ENCODE measurements around the gene PACS2. TPM values are rescaled to one million over a fixed set of nuclear protein-coding genes. Genes with fewer than 3 reads are reported as not detected.

PACS2 gene
- total and polyA plus RNA-seq, 2 of the 8 experiments (the other 6 are each of a cell fraction or from before 2014, with no cell fraction given), result 38.0 to 62.8 TPM

DNA sequence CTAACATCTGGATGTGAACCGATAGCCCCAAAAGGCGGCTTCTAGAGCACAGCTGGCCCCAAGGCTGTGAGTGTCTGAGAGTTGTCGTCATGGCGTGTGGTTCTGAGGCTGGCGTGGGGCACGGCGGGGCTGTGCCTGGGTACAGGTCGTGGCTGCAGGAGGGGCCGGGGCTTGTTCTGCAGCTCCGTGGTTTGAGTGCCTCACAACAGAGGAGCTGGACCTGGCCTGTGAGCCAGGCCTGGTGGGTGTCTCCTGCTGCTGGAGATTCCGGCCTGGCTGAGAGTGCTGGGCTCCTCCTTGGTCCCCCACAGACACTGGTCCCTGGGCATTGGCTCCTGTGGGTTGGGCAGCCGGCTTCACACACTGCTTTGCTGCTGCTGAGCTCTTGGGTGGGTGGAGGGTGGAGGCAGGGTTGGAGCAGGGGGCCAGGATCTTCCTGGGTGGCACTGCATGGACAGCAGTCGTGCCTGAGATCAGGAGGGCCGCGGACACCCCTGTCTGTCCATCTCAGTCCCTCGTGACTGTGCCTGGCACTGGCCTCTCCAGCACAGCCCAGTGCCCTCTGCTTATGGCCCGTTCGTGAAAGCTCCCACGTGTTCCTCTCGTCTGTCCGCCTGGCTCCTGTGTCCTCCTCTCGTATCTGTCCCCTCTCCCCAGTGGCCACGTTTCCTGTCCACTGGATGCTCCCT, 52.0 kb downstream of the PACS2 start:
- Histone ChIP-seq H2BK20ac (ENCODE audit: low read length) (no peak overlapping the region), H3K14ac (ENCODE audit: insufficient read length) (no peak overlapping the region), H3K27me3 (replicated peaks in 1 of 4; ENCODE audit: control insufficient read depth in 3 of 4, extremely low read depth in 1 of 4, insufficient read depth in 3 of 4, low read length in 3 of 4) (no peaks in the 10 kb centered on the region; a peak in 1 of 7 replicates), H3K18ac (ENCODE audit: extremely low read depth, low read length) (no peak overlapping the region), H3K36me3 (ENCODE audit: control insufficient read depth in 2 of 4, insufficient read depth in 4 of 4, low read length in 3 of 4) (peaks cover 0 to 4% (median 0%) of the 10 kb centered on the region in 4 experiments; a peak in 1 of 8 replicates), H3K79me1 (ENCODE audit: low read depth, low read length) (no peaks in the 10 kb centered on the region), H3K23ac (ENCODE audit: insufficient read length) (no peak overlapping the region), H2BK12ac (ENCODE audit: low read depth, low read length) (no peak overlapping the region), H3K4ac (replicated peaks; ENCODE audit: insufficient read length, low read depth, low read length) (no peak overlapping the region), H4K91ac (replicated peaks; ENCODE audit: insufficient read length, low read length) (no peak overlapping the region), H3K79me2 (ENCODE audit: control insufficient read depth in 1 of 2, insufficient read depth in 2 of 2, low read length in 2 of 2) (no peaks in the 10 kb centered on the region), H3K4me1 (replicated peaks in 1 of 4; ENCODE audit: control insufficient read depth in 3 of 4, insufficient read depth in 4 of 4, low read length in 3 of 4) (no peaks in the 10 kb centered on the region), H4K20me1 (replicated peaks in 1 of 2; ENCODE audit: control insufficient read depth in 1 of 2, insufficient read depth in 2 of 2, low read length in 2 of 2) (peaks cover 2 to 3% of the 10 kb centered on the region in 2 experiments), H2BK15ac (ENCODE audit: low read length) (no peak overlapping the region), H4K5ac (ENCODE audit: insufficient read length, low read depth, low read length) (no peak overlapping the region), H3K9me3 (ENCODE audit: insufficient read depth in 2 of 2, low read depth in 1 of 2, low read length in 1 of 2) (no peaks in the 10 kb centered on the region), H4K8ac (ENCODE audit: extremely low read depth, insufficient read depth, low read length) (peak overlapping the region; percentile 68; the same call in 1 of the 2 replicates), H3K4me3 (ENCODE audit: extremely low read depth in 1 of 4, insufficient read depth in 2 of 4, low read depth in 3 of 4, low read length in 4 of 4) (no peak overlapping the region), H3K27ac (ENCODE audit: low read depth, low read length) (no peak overlapping the region), H2BK5ac (ENCODE audit: low read depth, low read length) (no peak overlapping the region), H3K9ac (replicated peaks in 1 of 4; ENCODE audit: extremely low read depth in 1 of 4, low read depth in 3 of 4, low read length in 3 of 4) (no peak overlapping the region), H3K4me2 (ENCODE audit: insufficient read depth in 1 of 2, low read depth in 2 of 2, low read length in 2 of 2) (no peak overlapping the region), H3K23me2 (ENCODE audit: low read depth, low read length) (no peaks in the 10 kb centered on the region), H2BK120ac (replicated peaks; ENCODE audit: low read depth, low read length) (no peak overlapping the region), H2AK5ac (ENCODE audit: low read depth, low read length) (no peak overlapping the region), H2AFZ (ENCODE audit: low read length) (no peak overlapping the region), H3K56ac (replicated peaks; ENCODE audit: insufficient read length, low read depth, low read length) (no peak overlapping the region)
- FAIRE-seq (no peak), DNase-seq (ENCODE audit: low read depth in 1 of 2, low spot score in 2 of 2) (no peak)
- ChIA-PET POLR2A (ENCODE audit: partially characterized antibody) (interaction anchor here (0.8 to 0.9 kb wide), 2 partner anchors 31 to 71 kb away, joined by 3 to 4 read pairs; no protein-coding TSS in a partner anchor), CTCF (ENCODE audit: partially characterized antibody) (interaction anchor here (0.8 to 2.7 kb wide), 4 partner anchors 11 to 123 kb away, joined by 3 to 10 read pairs (median 4); no protein-coding TSS in a partner anchor)
- TF ChIP-seq YY1 (IDR thresholded peaks at IDR 0.05; ENCODE audit: low read depth, low read length) (no peak), SP4 (IDR thresholded peaks at IDR 0.05; ENCODE audit: low read length) (no peak), MAFK (IDR thresholded peaks at IDR 0.05; ENCODE audit: low read depth, low read length) (no peak), FOSL1 (IDR thresholded peaks at IDR 0.05; ENCODE audit: insufficient read depth, low read depth, low read length) (no peak), RXRA (IDR thresholded peaks at IDR 0.05; ENCODE audit: insufficient read depth, low read depth, low read length) (no peak), POLR2A (IDR thresholded peaks at IDR 0.05; ENCODE audit: control extremely low read depth in 1 of 2, low read depth in 2 of 2, low read length in 2 of 2) (no peak), TAF1 (IDR thresholded peaks at IDR 0.05; ENCODE audit: low read depth, low read length) (no peak), EP300 (IDR thresholded peaks at IDR 0.05; ENCODE audit: borderline replicate concordance in 1 of 2, low read depth in 2 of 2, low read length in 2 of 2) (no peak), SIRT6 (IDR thresholded peaks at IDR 0.05; ENCODE audit: low read length) (no peak)
- TF ChIP-seq, protein P1, sequence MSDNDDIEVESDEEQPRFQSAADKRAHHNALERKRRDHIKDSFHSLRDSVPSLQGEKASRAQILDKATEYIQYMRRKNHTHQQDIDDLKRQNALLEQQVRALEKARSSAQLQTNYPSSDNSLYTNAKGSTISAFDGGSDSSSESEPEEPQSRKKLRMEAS (IDR thresholded peaks at IDR 0.05), result no peak
- WGBS, 2 experiments (ENCODE audit: extremely low coverage in 1 of 2, insufficient coverage in 1 of 2, insufficient read length in 1 of 2, insufficient replicate concordance in 2 of 2, low coverage in 1 of 2, low lambda C conversion rate in 2 of 2, missing lambda C conversion rate in 1 of 2), result 91% methylated on average over 17 of the region's 23 CpGs; no CpG with 5 or more reads in 1 of the 2 experiments

Measured in H1 (cell line).